Globus pallidus (tissue), 1 donor: ENCODE results near the gene RNFT2.

Source experiments
- DNase-seq: peaks from one replicate; pipeline ENCODE4 v3.0.0-alpha.2; 2015; ENCODE audit warnings: low spot score

RNFT2 gene

GRCh38 chr12:116835484-116835883 is 97.4 kb downstream of the RNFT2 start:
- DNase-seq, result no peak

GRCh38 chr12:116837097-116837496 is 99.0 kb downstream of the RNFT2 start:
- DNase-seq, result no peak

GRCh38 chr12:116838365-116838764 is 100.2 kb downstream of the RNFT2 start:
- DNase-seq, result no peak

- DNase-seq, result no peak
Observed at GRCh38 chr12:116839287-116839830, 101.2 kb downstream of the RNFT2 start.

- no peak for DNase-seq
Observed at GRCh38 chr12:116843085-116843484, 105.0 kb downstream of the RNFT2 start.

- no peak for DNase-seq
Observed at GRCh38 chr12:116849216-116849615, 111.1 kb downstream of the RNFT2 start.

GRCh38 chr12:116852303-116852702 is 114.2 kb downstream of the RNFT2 start:
- no peak for DNase-seq

- no peak for DNase-seq
Observed at GRCh38 chr12:116853507-116853906, 115.4 kb downstream of the RNFT2 start.

- no peak for DNase-seq
Observed at GRCh38 chr12:116855744-116856470, 117.8 kb downstream of the RNFT2 start.

GRCh38 chr12:116856729-116857128 is 118.6 kb downstream of the RNFT2 start:
- DNase-seq, result no peak

- no peak for DNase-seq
Observed at GRCh38 chr12:116859079-116859478, 121.0 kb downstream of the RNFT2 start.

GRCh38 chr12:116860263-116860662 is 122.1 kb downstream of the RNFT2 start:
- DNase-seq, result no peak

GRCh38 chr12:116861320-116861719 is 123.2 kb downstream of the RNFT2 start:
- peak; percentile 64 for DNase-seq

- no peak for DNase-seq
Observed at GRCh38 chr12:116862167-116862566, 124.1 kb downstream of the RNFT2 start.

- DNase-seq, result no peak
Observed at GRCh38 chr12:116863275-116863767, 125.2 kb downstream of the RNFT2 start.

GRCh38 chr12:116864371-116865160 is 126.5 kb downstream of the RNFT2 start:
- no peak for DNase-seq

GRCh38 chr12:116867523-116867922 is 129.4 kb downstream of the RNFT2 start:
- no peak for DNase-seq

GRCh38 chr12:116870306-116870705 is 132.2 kb downstream of the RNFT2 start:
- no peak for DNase-seq

- DNase-seq, result no peak
Observed at GRCh38 chr12:116874324-116874995, 136.3 kb downstream of the RNFT2 start.

- DNase-seq, result no peak
Observed at GRCh38 chr12:116876151-116876869, 138.2 kb downstream of the RNFT2 start.
